ENCODE measurements around the gene WSCD2.

Gene WSCD2

GRCh38 chr12:108125073-108125472 is 4.0 kb upstream of the WSCD2 start:
- DNase-seq (ENCODE audit: low read depth in 2 of 2), result no peak
- no peak overlapping the region for H3K4me3 ChIP-seq (replicated peaks in 1 of 2; ENCODE audit: low read depth in 2 of 2, low read length in 2 of 2)
- TF ChIP-seq, protein P1, sequence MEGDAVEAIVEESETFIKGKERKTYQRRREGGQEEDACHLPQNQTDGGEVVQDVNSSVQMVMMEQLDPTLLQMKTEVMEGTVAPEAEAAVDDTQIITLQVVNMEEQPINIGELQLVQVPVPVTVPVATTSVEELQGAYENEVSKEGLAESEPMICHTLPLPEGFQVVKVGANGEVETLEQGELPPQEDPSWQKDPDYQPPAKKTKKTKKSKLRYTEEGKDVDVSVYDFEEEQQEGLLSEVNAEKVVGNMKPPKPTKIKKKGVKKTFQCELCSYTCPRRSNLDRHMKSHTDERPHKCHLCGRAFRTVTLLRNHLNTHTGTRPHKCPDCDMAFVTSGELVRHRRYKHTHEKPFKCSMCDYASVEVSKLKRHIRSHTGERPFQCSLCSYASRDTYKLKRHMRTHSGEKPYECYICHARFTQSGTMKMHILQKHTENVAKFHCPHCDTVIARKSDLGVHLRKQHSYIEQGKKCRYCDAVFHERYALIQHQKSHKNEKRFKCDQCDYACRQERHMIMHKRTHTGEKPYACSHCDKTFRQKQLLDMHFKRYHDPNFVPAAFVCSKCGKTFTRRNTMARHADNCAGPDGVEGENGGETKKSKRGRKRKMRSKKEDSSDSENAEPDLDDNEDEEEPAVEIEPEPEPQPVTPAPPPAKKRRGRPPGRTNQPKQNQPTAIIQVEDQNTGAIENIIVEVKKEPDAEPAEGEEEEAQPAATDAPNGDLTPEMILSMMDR (IDR thresholded peaks at IDR 0.05; ENCODE audit: low read depth, low read length), result no peak

- TF ChIP-seq, protein P1 (IDR thresholded peaks at IDR 0.05; ENCODE audit: low read depth, low read length), result no peak
- H3K4me3 ChIP-seq (replicated peaks in 1 of 2; ENCODE audit: low read depth in 2 of 2, low read length in 2 of 2), result no peak overlapping the region
- no peak for DNase-seq (ENCODE audit: low read depth in 2 of 2)
Observed at GRCh38 chr12:108126212-108126611, 2.9 kb upstream of the WSCD2 start.

DNA sequence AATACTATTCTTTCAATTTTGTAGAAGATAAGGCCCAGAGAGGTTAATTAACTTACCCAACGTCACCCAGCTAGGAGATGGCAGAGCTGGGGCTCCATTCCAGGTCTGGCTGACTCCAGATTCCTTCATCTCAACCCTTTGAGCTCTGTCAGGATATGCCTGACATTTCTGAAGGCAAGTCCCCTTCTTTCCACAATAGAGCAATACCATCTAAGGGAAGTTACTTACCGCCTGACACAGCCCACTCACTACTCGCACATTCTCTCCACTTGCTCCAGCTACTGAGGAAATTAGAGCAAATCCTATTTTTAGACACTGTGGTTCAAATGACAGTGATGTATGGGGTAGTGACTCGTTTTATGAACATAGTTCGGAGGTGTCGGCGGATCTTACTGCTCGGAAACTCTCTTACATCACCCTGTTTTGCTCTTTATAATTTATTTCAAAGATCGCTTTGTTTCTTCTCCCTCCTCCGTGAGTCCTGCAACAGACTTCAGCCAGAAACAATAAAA is 2.0 kb upstream of the WSCD2 start:
- DNase-seq (ENCODE audit: low read depth in 2 of 2), result no peak
- H3K4me3 ChIP-seq (replicated peaks in 1 of 2; ENCODE audit: low read depth in 2 of 2, low read length in 2 of 2), result no peak overlapping the region
- TF ChIP-seq, protein P1 (IDR thresholded peaks at IDR 0.05; ENCODE audit: low read depth, low read length), result no peak

- DNase-seq (ENCODE audit: low read depth in 2 of 2), result no peak
- no peak overlapping the region for H3K4me3 ChIP-seq (replicated peaks in 1 of 2; ENCODE audit: low read depth in 2 of 2, low read length in 2 of 2)
- TF ChIP-seq, protein P1 (IDR thresholded peaks at IDR 0.05; ENCODE audit: low read depth, low read length), result no peak
Observed at GRCh38 chr12:108127654-108128053, 1.4 kb upstream of the WSCD2 start.

- DNase-seq (ENCODE audit: low read depth in 2 of 2), result no peak
- no peak overlapping the region for H3K4me3 ChIP-seq (replicated peaks in 1 of 2; ENCODE audit: low read depth in 2 of 2, low read length in 2 of 2)
- TF ChIP-seq, protein P1 (IDR thresholded peaks at IDR 0.05; ENCODE audit: low read depth, low read length), result no peak
Observed at GRCh38 chr12:108128221-108129016, 669 bp upstream of the WSCD2 start.

DNA sequence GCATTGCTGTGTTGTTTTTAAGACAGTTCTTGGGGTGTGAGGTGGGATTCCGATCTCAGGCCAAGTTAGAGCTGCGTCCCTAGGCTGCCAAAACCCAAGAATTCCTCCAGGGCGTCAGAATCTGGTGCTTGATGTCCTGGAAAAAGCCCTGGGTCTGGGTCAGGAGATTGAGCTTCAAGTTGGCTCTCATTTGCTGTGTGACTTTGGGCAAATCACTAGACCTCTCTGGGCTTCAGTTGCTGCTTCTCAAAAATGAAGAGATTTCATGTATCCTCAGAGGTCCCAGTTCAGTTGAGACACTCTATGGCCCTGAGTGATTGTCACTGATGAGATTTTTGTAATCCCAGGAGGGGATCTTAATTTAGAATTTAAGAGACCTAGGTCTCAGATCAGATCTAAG is 1.9 kb downstream of the WSCD2 start:
- no peak overlapping the region for H3K4me3 ChIP-seq (replicated peaks in 1 of 2; ENCODE audit: low read depth in 2 of 2, low read length in 2 of 2)
- TF ChIP-seq, protein P1 (IDR thresholded peaks at IDR 0.05; ENCODE audit: low read depth, low read length), result no peak
- no peak for DNase-seq (ENCODE audit: low read depth in 2 of 2)
